ENCODE data around the gene KCTD14.
"Not testable (repeated sequence)": the region's sequence is repeated elsewhere in the genome, so short reads cannot be mapped to it uniquely, and the experiment has no call there.

KCTD14 gene

GRCh38 chr11:78022397-78023396 lies at the start of gene KCTD14:
TSS of gene KCTD14 (minus strand) at chr11:78023276. CDS start at chr11:78023249, 27 bp downstream.
- DNase-seq (ENCODE audit: low read depth), result no peak

GRCh38 chr11:78072455-78072854 lies 49.4 kb upstream of the KCTD14 start:
- DNase-seq (ENCODE audit: low read depth), result no peak

GRCh38 chr11:78071717-78072116 lies 48.6 kb upstream of the KCTD14 start:
- DNase-seq (ENCODE audit: low read depth), result no peak

- no peak for DNase-seq (ENCODE audit: low read depth)
Measured at GRCh38 chr11:78070621-78071020, 47.5 kb upstream of the KCTD14 start.

GRCh38 chr11:78069465-78069864 lies 46.4 kb upstream of the KCTD14 start:
- no peak for DNase-seq (ENCODE audit: low read depth)

GRCh38 chr11:78067704-78068103 lies 44.6 kb upstream of the KCTD14 start:
- no peak for DNase-seq (ENCODE audit: low read depth)

GRCh38 chr11:78066471-78066870 lies 43.4 kb upstream of the KCTD14 start:
- no peak for DNase-seq (ENCODE audit: low read depth)

- no peak for DNase-seq (ENCODE audit: low read depth)
Measured at GRCh38 chr11:78065203-78065602, 42.1 kb upstream of the KCTD14 start.

GRCh38 chr11:78063440-78064181 lies 40.5 kb upstream of the KCTD14 start, which contains the start of gene THRSP:
TSS of gene THRSP (plus strand) at chr11:78063861. CDS start at chr11:78063882, 21 bp downstream.
- no peak for DNase-seq (ENCODE audit: low read depth)

GRCh38 chr11:78062671-78063070 lies 39.6 kb upstream of the KCTD14 start:
- DNase-seq (ENCODE audit: low read depth), result no peak

GRCh38 chr11:78061921-78062311 lies 38.8 kb upstream of the KCTD14 start:
- no peak for DNase-seq (ENCODE audit: low read depth)

GRCh38 chr11:78061088-78061920 lies 38.2 kb upstream of the KCTD14 start:
- DNase-seq (ENCODE audit: low read depth), result no peak

GRCh38 chr11:78060533-78060932 lies 37.5 kb upstream of the KCTD14 start:
- no peak for DNase-seq (ENCODE audit: low read depth)

- not testable (repeated sequence) for DNase-seq (ENCODE audit: low read depth)
Measured at GRCh38 chr11:78059749-78060328, 36.8 kb upstream of the KCTD14 start.

- no peak for DNase-seq (ENCODE audit: low read depth)
Measured at GRCh38 chr11:78057462-78058055, 34.5 kb upstream of the KCTD14 start.

- no peak for DNase-seq (ENCODE audit: low read depth)
Measured at GRCh38 chr11:78056093-78056492, 33.0 kb upstream of the KCTD14 start.

GRCh38 chr11:78054971-78055370 lies 31.9 kb upstream of the KCTD14 start:
- DNase-seq (ENCODE audit: low read depth), result no peak

GRCh38 chr11:78050964-78051831 lies 28.1 kb upstream of the KCTD14 start:
- no peak for DNase-seq (ENCODE audit: low read depth)

- DNase-seq (ENCODE audit: low read depth), result no peak
Measured at GRCh38 chr11:78049348-78049747, 26.3 kb upstream of the KCTD14 start.

GRCh38 chr11:78048561-78048960 lies 25.5 kb upstream of the KCTD14 start:
- no peak for DNase-seq (ENCODE audit: low read depth)
